ENCODE measurements around the gene SNTB2.

The SNTB2 gene

GRCh38 chr16:69193855-69194254 lies 6.9 kb downstream of the SNTB2 start:
- Histone ChIP-seq H3K9me3 (ENCODE audit: control insufficient read depth, insufficient read depth, low read length) (no peaks in the 10 kb centered on the region), H3K36me3 (ENCODE audit: insufficient read depth, low read length) (no peaks in the 10 kb centered on the region), H3K9ac (ENCODE audit: low read depth, low read length) (no peak overlapping the region), H3K4me1 (ENCODE audit: insufficient read depth, low read length) (peaks cover 11% of the 10 kb centered on the region)

- Histone ChIP-seq H3K4me1 (ENCODE audit: insufficient read depth, low read length) (peaks cover 6% of the 10 kb centered on the region; the same call in 1 of the 2 replicates), H3K9me3 (ENCODE audit: control insufficient read depth, insufficient read depth, low read length) (no peaks in the 10 kb centered on the region), H3K9ac (ENCODE audit: low read depth, low read length) (no peak overlapping the region), H3K36me3 (ENCODE audit: insufficient read depth, low read length) (no peaks in the 10 kb centered on the region)
Measured at GRCh38 chr16:69194488-69194887, 7.5 kb downstream of the SNTB2 start.

GRCh38 chr16:69195369-69196029 lies 8.5 kb downstream of the SNTB2 start:
- Histone ChIP-seq H3K4me1 (ENCODE audit: insufficient read depth, low read length) (peaks cover 4% of the 10 kb centered on the region; the same call in 1 of the 2 replicates), H3K9ac (ENCODE audit: low read depth, low read length) (no peak overlapping the region), H3K9me3 (ENCODE audit: control insufficient read depth, insufficient read depth, low read length) (no peaks in the 10 kb centered on the region), H3K36me3 (ENCODE audit: insufficient read depth, low read length) (no peaks in the 10 kb centered on the region)

- H3K9ac ChIP-seq (ENCODE audit: low read depth, low read length): no peak overlapping the region
- H3K9me3 ChIP-seq (ENCODE audit: control insufficient read depth, insufficient read depth, low read length): no peaks in the 10 kb centered on the region
- H3K4me1 ChIP-seq (ENCODE audit: insufficient read depth, low read length): no peaks in the 10 kb centered on the region
- H3K36me3 ChIP-seq (ENCODE audit: insufficient read depth, low read length): no peaks in the 10 kb centered on the region
Measured at GRCh38 chr16:69197573-69197972, 10.6 kb downstream of the SNTB2 start.

GRCh38 chr16:69199382-69199781 lies 12.4 kb downstream of the SNTB2 start:
- H3K4me1 ChIP-seq (ENCODE audit: insufficient read depth, low read length): no peaks in the 10 kb centered on the region
- no peak overlapping the region for H3K9ac ChIP-seq (ENCODE audit: low read depth, low read length)
- no peaks in the 10 kb centered on the region for H3K36me3 ChIP-seq (ENCODE audit: insufficient read depth, low read length)
- no peaks in the 10 kb centered on the region for H3K9me3 ChIP-seq (ENCODE audit: control insufficient read depth, insufficient read depth, low read length)

GRCh38 chr16:69201291-69201690 lies 14.3 kb downstream of the SNTB2 start:
- no peaks in the 10 kb centered on the region for H3K4me1 ChIP-seq (ENCODE audit: insufficient read depth, low read length)
- H3K36me3 ChIP-seq (ENCODE audit: insufficient read depth, low read length): no peaks in the 10 kb centered on the region
- no peaks in the 10 kb centered on the region for H3K9me3 ChIP-seq (ENCODE audit: control insufficient read depth, insufficient read depth, low read length)
- no peak overlapping the region for H3K9ac ChIP-seq (ENCODE audit: low read depth, low read length)

- Histone ChIP-seq H3K4me1 (ENCODE audit: insufficient read depth, low read length) (no peaks in the 10 kb centered on the region), H3K9ac (ENCODE audit: low read depth, low read length) (no peak overlapping the region)
Measured at GRCh38 chr16:69201787-69202186, 14.8 kb downstream of the SNTB2 start.

GRCh38 chr16:69204172-69204571 lies 17.2 kb downstream of the SNTB2 start:
- Histone ChIP-seq H3K36me3 (ENCODE audit: insufficient read depth, low read length) (no peaks in the 10 kb centered on the region), H3K4me1 (ENCODE audit: insufficient read depth, low read length) (no peaks in the 10 kb centered on the region), H3K9me3 (ENCODE audit: control insufficient read depth, insufficient read depth, low read length) (no peaks in the 10 kb centered on the region), H3K9ac (ENCODE audit: low read depth, low read length) (no peak overlapping the region)

More at GRCh38 chr16:69201787-69202186, 14.8 kb downstream of the SNTB2 start:
- H3K9me3 ChIP-seq (ENCODE audit: control insufficient read depth, insufficient read depth, low read length): no peaks in the 10 kb centered on the region
- no peaks in the 10 kb centered on the region for H3K36me3 ChIP-seq (ENCODE audit: insufficient read depth, low read length)

- no peaks in the 10 kb centered on the region for H3K9me3 ChIP-seq (ENCODE audit: control insufficient read depth, insufficient read depth, low read length)
- H3K36me3 ChIP-seq (ENCODE audit: insufficient read depth, low read length): no peaks in the 10 kb centered on the region
- no peaks in the 10 kb centered on the region for H3K4me1 ChIP-seq (ENCODE audit: insufficient read depth, low read length)
- H3K9ac ChIP-seq (ENCODE audit: low read depth, low read length): no peak overlapping the region
Measured at GRCh38 chr16:69209735-69210134, 22.8 kb downstream of the SNTB2 start.

- Histone ChIP-seq H3K9ac (ENCODE audit: low read depth, low read length) (no peak overlapping the region), H3K36me3 (ENCODE audit: insufficient read depth, low read length) (no peaks in the 10 kb centered on the region), H3K9me3 (ENCODE audit: control insufficient read depth, insufficient read depth, low read length) (no peaks in the 10 kb centered on the region), H3K4me1 (ENCODE audit: insufficient read depth, low read length) (no peaks in the 10 kb centered on the region)
Measured at GRCh38 chr16:69217433-69217832, 30.5 kb downstream of the SNTB2 start.

- no peaks in the 10 kb centered on the region for H3K36me3 ChIP-seq (ENCODE audit: insufficient read depth, low read length)
- no peaks in the 10 kb centered on the region for H3K9me3 ChIP-seq (ENCODE audit: control insufficient read depth, insufficient read depth, low read length)
- no peaks in the 10 kb centered on the region for H3K4me1 ChIP-seq (ENCODE audit: insufficient read depth, low read length)
- H3K9ac ChIP-seq (ENCODE audit: low read depth, low read length): no peak overlapping the region
Measured at GRCh38 chr16:69219279-69219678, 32.3 kb downstream of the SNTB2 start.

GRCh38 chr16:69223882-69224281 lies 36.9 kb downstream of the SNTB2 start:
- Histone ChIP-seq H3K9me3 (ENCODE audit: control insufficient read depth, insufficient read depth, low read length) (no peaks in the 10 kb centered on the region), H3K9ac (ENCODE audit: low read depth, low read length) (no peak overlapping the region), H3K4me1 (ENCODE audit: insufficient read depth, low read length) (no peaks in the 10 kb centered on the region), H3K36me3 (ENCODE audit: insufficient read depth, low read length) (no peaks in the 10 kb centered on the region)

GRCh38 chr16:69225121-69225520 lies 38.2 kb downstream of the SNTB2 start:
- Histone ChIP-seq H3K9me3 (ENCODE audit: control insufficient read depth, insufficient read depth, low read length) (no peaks in the 10 kb centered on the region), H3K36me3 (ENCODE audit: insufficient read depth, low read length) (no peaks in the 10 kb centered on the region), H3K9ac (ENCODE audit: low read depth, low read length) (no peak overlapping the region), H3K4me1 (ENCODE audit: insufficient read depth, low read length) (no peaks in the 10 kb centered on the region)

GRCh38 chr16:69233124-69233523 lies 46.2 kb downstream of the SNTB2 start:
- Histone ChIP-seq H3K9me3 (ENCODE audit: control insufficient read depth, insufficient read depth, low read length) (no peaks in the 10 kb centered on the region), H3K4me1 (ENCODE audit: insufficient read depth, low read length) (no peaks in the 10 kb centered on the region), H3K9ac (ENCODE audit: low read depth, low read length) (no peak overlapping the region), H3K36me3 (ENCODE audit: insufficient read depth, low read length) (no peaks in the 10 kb centered on the region)

- H3K4me1 ChIP-seq (ENCODE audit: insufficient read depth, low read length): no peaks in the 10 kb centered on the region
- no peaks in the 10 kb centered on the region for H3K36me3 ChIP-seq (ENCODE audit: insufficient read depth, low read length)
- H3K9ac ChIP-seq (ENCODE audit: low read depth, low read length): no peak overlapping the region
- H3K9me3 ChIP-seq (ENCODE audit: control insufficient read depth, insufficient read depth, low read length): no peaks in the 10 kb centered on the region
Measured at GRCh38 chr16:69234460-69234859, 47.5 kb downstream of the SNTB2 start.

Measured in ES-I3 (cell line).